ENCODE results near the gene MARCO. TPM values are rescaled to one million over a fixed set of nuclear protein-coding genes. Genes with fewer than 3 reads are reported as not detected.

MARCO gene
- total RNA-seq, 1 experiment from 2014 or later, result 0.54 TPM

GRCh38 chr2:118913131-118913802, 28.7 kb upstream of the MARCO start:
- TF ChIP-seq REST (IDR thresholded peaks at IDR 0.05; ENCODE audit: low read depth) (no peak), MAX (IDR thresholded peaks at IDR 0.05) (no peak), ZFX (IDR thresholded peaks at IDR 0.05) (no peak), CTCF (IDR thresholded peaks at IDR 0.05 in 2 of 3, conservative IDR thresholded peaks at IDR 0.05 in 1 of 3; ENCODE audit: borderline replicate concordance in 1 of 3, insufficient read depth in 1 of 3, low read depth in 2 of 3, low read length in 2 of 3) (no peak), POLR2AphosphoS5 (IDR thresholded peaks at IDR 0.05; ENCODE audit: low read depth, low read length) (no peak), SRF (IDR thresholded peaks at IDR 0.05; ENCODE audit: low read depth) (no peak), SP1 (IDR thresholded peaks at IDR 0.05; ENCODE audit: low read depth) (no peak), CEBPB (IDR thresholded peaks at IDR 0.05; ENCODE audit: low read depth) (no peak), YY1 (IDR thresholded peaks at IDR 0.05; ENCODE audit: extremely low read depth, insufficient replicate concordance, low read depth, low read length) (no peak), EGR1 (IDR thresholded peaks at IDR 0.05; ENCODE audit: low read depth) (no peak), CBX3 (IDR thresholded peaks at IDR 0.05; ENCODE audit: low read depth) (no peak)
- ChIA-PET POLR2A (no interaction called here), CTCF (interaction anchor here (1.0 kb wide), 1 partner anchor 31 kb away, joined by 3 read pairs; no protein-coding TSS in a partner anchor), RAD21 (ENCODE audit: low non-redundant PET in 1 of 2, low total read pairs in 2 of 2, uncharacterized antibody in 2 of 2, unreplicated experiment in 2 of 2) (no interaction called here)
- no peak overlapping the region for H3K4me3 ChIP-seq (replicated peaks in 1 of 2; ENCODE audit: low read depth in 1 of 2, low read length in 2 of 2)
- intact Hi-C loops (cut with micrococcal nuclease), result no loop called here
- H3K79me2 ChIP-seq (ENCODE audit: insufficient read depth, low read length), result no peaks in the 10 kb centered on the region
- no peaks in the 10 kb centered on the region for H3K36me3 ChIP-seq (ENCODE audit: control insufficient read depth in 1 of 2, insufficient read depth in 2 of 2, low read length in 2 of 2)
- no peak overlapping the region for H3K4me2 ChIP-seq (ENCODE audit: low read length)
- DNase-seq (ENCODE audit: low read depth, low spot score), result no peak
- no TSS peak for BruUV-seq (replicated peaks)
- peaks cover 0 to 10% of the 10 kb centered on the region in 2 experiments; a peak in 1 of 4 replicates for H3K4me1 ChIP-seq (ENCODE audit: control insufficient read depth in 1 of 2, insufficient read depth in 2 of 2, low read length in 2 of 2)
- H3K9ac ChIP-seq (ENCODE audit: low read length), result no peak overlapping the region
- H3K9me3 ChIP-seq (ENCODE audit: control insufficient read depth in 1 of 2, insufficient read depth in 1 of 2, low read depth in 1 of 2, low read length in 2 of 2), result no peaks in the 10 kb centered on the region
- H3K9me2 ChIP-seq (ENCODE audit: insufficient read depth), result no peaks in the 10 kb centered on the region
- H4K20me1 ChIP-seq (ENCODE audit: insufficient read depth), result no peaks in the 10 kb centered on the region
- ATAC-seq, result no peak
- no peak overlapping the region for H3K27ac ChIP-seq (ENCODE audit: low read depth, low read length)
- H3K27me3 ChIP-seq (ENCODE audit: insufficient read depth, low read length), result no peaks in the 10 kb centered on the region
- H2AFZ ChIP-seq (ENCODE audit: low read depth, low read length, poor library complexity, severe bottlenecking), result no peak overlapping the region

All from HCT116 (cell line).